Gastrocnemius medialis (tissue), 4 donors: ENCODE data around the gene PPP2R2B. TPM values are rescaled to one million over a fixed set of nuclear protein-coding genes. Genes with fewer than 3 reads are reported as not detected.

Source experiments
- ATAC-seq, 2 donors: fragments of 150-250 bp; one replicate each; pipeline ENCODE4 v1.9.1; 2016
- DNase-seq, 2 donors: peaks; one replicate each; pipeline ENCODE4 v3.0.0-alpha.2; 2019
- H3K27ac ChIP-seq, 4 donors: fragments of 200-600 bp; sonication (generic); 1 replicate in 1 of 4; 2 replicates in 3 of 4; pipeline ENCODE4 v1.5.1; 2016 to 2018; ENCODE audit warnings: mild to moderate bottlenecking in 2 of 4, moderate library complexity in 1 of 4
- H3K27me3 ChIP-seq, 3 donors: fragments of 200-600 bp; sonication (generic) in 2 of 3; 1 replicate in 1 of 3; 2 replicates in 2 of 3; pipeline versions ENCODE4 v1.5.1 to v1.6.0; 2016 to 2019; ENCODE audit warnings: mild to moderate bottlenecking in 1 of 3, moderate library complexity in 1 of 3
- H3K36me3 ChIP-seq, 2 donors: fragments of 200-600 bp; sonication (generic) in 1 of 2; one replicate each; pipeline ENCODE4 v1.5.1; 2017 to 2018
- H3K4me1 ChIP-seq, 2 donors: fragments of 200-600 bp; sonication (generic) in 1 of 2; one replicate each; pipeline ENCODE4 v1.5.1; 2016 to 2017; ENCODE audit warnings: mild to moderate bottlenecking in 2 of 2
- H3K4me3 ChIP-seq, 4 donors: fragments of 200-600 bp; sonication (generic) in 3 of 4; 1 replicate in 1 of 4; 2 replicates in 3 of 4; pipeline ENCODE4 v1.5.1; 2016 to 2019; ENCODE audit warnings: mild to moderate bottlenecking in 2 of 4
- H3K9me3 ChIP-seq, 3 donors: fragments of 200-600 bp; sonication (generic) in 2 of 3; 1 replicate in 1 of 3; 2 replicates in 2 of 3; pipeline ENCODE4 v1.5.1; 2016 to 2019
- CTCF ChIP-seq, 5 experiments: fragments of 450-650 bp in 3 of 5; fragments of 200-600 bp in 2 of 5; sonication (generic) in 2 of 5; IDR thresholded peaks in 4 of 5; conservative IDR thresholded peaks in 1 of 5; 1 replicate in 4 of 5; 2 replicates in 1 of 5; pipeline ENCODE4 v1.5.1; 2016 to 2019; ENCODE audit warnings: antibody characterized with exemption in 5 of 5, mild to moderate bottlenecking in 3 of 5, moderate library complexity in 3 of 5
- POLR2A ChIP-seq, 2 donors: fragments of 450-650 bp; IDR thresholded peaks; one replicate each; pipeline ENCODE4 v1.6.1; 2017; ENCODE audit warnings: antibody characterized with exemption in 2 of 2, mild to moderate bottlenecking in 2 of 2, moderate library complexity in 2 of 2
- in situ Hi-C, 4 donors: fragments of 200-750 bp; cut with MboI; loops; one replicate each; pipeline versions ENCODE4 v1.15.0 to v1.8.0; 2017; ENCODE audit warnings: low sequenced_read_pairs in 4 of 4
- intact Hi-C: fragments of 100-400 bp; cut with DNase I; formaldehyde crosslinking; loops from one replicate; pipeline ENCODE4 v1.15.1; 2023; ENCODE audit warnings: low total_unique reads
- total RNA-seq, 4 donors: library from RNA; depleted of rRNA; stranded (reverse); fragments of >200 nt; gene quantifications; one replicate each; pipeline versions ENCODE4 v1.1.0 to v1.2.3, GENCODE V29; 2016

Gene PPP2R2B
- total RNA-seq, 4 donors from 2014 or later = 0.04 to 0.76 (median 0.19) TPM; not detected in 1

DNA sequence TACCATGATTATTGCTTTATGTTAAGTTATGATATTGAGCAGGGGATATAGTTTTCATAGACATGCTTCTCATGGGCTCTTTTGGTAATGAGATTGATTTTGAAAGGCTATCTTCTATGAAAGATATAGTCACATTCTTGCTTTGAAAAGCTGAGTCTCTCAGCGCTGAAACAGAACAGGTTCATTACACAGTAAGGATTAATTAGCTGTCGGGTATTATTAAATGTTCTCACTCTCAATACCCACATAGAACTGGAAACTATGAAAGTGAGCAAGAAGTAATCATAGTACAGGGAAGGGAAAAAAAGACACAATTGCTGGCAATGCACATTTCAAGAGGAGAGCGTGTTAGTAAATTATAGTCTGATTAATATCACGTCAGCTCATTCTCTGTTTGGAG lies 190.9 kb downstream of the PPP2R2B start:
- in situ Hi-C loops (no loop called here), intact Hi-C loops (no loop called here)
- no peak for TF ChIP-seq CTCF (IDR thresholded peaks at IDR 0.05 in 4 of 5, conservative IDR thresholded peaks at IDR 0.05 in 1 of 5)
- no peak for TF ChIP-seq POLR2A (IDR thresholded peaks at IDR 0.05)
- H3K27me3 ChIP-seq = no peaks in the 10 kb centered on the region
- no peaks in the 10 kb centered on the region for H3K4me1 ChIP-seq
- no peak overlapping the region for H3K4me3 ChIP-seq
- H3K27ac ChIP-seq = no peak overlapping the region
- no peaks in the 10 kb centered on the region for H3K9me3 ChIP-seq
- ATAC-seq = no peak
- no peaks in the 10 kb centered on the region for H3K36me3 ChIP-seq
- no peak for DNase-seq

DNA sequence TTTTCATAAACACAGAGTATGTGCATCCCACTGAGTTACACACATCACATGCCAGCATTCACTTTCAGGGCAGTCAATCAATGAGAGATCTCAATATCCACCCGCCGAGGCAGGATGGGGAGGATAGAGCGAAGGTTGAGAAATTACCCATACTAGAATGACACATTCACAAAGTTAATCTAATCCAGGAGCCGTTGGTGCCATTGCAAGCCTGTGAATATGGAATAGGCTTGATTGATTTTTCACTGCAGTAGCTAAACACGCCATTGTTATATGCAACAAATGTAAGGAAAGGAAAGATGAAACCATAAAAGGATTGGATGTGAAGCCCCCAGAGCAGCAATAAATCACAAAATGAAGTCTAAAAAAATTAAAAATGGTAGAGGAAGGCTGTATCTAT lies 194.7 kb downstream of the PPP2R2B start:
- intact Hi-C loops (no loop called here), in situ Hi-C loops (no loop called here)
- Histone ChIP-seq H3K27me3 (no peaks in the 10 kb centered on the region), H3K4me3 (no peak overlapping the region), H3K9me3 (no peaks in the 10 kb centered on the region), H3K4me1 (no peaks in the 10 kb centered on the region), H3K27ac (no peak overlapping the region), H3K36me3 (no peaks in the 10 kb centered on the region)
- no peak for ATAC-seq
- DNase-seq = no peak
- TF ChIP-seq POLR2A (IDR thresholded peaks at IDR 0.05) = no peak
- TF ChIP-seq CTCF (IDR thresholded peaks at IDR 0.05 in 4 of 5, conservative IDR thresholded peaks at IDR 0.05 in 1 of 5) = no peak

DNA sequence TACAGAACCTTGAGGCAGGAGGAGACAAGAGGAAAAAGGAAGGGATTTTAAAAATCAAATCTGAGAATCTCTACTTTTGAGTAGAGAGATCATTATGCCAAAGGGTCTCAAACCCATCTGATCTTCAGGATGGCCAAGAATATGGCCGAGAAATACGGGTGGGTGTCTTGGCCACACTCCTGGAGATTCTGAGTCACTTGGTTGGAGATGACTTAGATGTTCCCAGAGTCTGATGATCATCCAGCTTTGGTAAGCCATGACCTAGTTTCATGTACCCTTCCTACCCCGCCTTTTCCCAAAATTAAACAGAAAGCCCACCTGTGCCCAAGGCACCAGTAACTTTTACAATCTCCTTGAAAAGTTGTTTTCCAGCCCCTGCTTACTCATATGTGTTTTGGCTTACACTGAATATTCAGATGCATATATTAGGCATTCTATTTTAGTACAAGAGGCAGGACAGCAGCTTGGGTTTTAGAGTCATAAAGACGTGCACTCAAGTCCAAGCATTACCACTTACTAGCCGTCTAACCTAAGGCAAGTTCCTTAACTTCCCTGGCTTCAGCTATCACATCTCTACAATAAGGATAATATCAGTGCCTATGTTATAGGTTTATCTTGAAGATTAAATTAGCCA lies 195.5 kb downstream of the PPP2R2B start:
- H3K27ac ChIP-seq = no peak overlapping the region
- TF ChIP-seq POLR2A (IDR thresholded peaks at IDR 0.05) = no peak
- TF ChIP-seq CTCF (IDR thresholded peaks at IDR 0.05 in 4 of 5, conservative IDR thresholded peaks at IDR 0.05 in 1 of 5) = no peak
- no peaks in the 10 kb centered on the region for H3K36me3 ChIP-seq
- in situ Hi-C loops = no loop called here
- intact Hi-C loops = no loop called here
- H3K27me3 ChIP-seq = no peaks in the 10 kb centered on the region
- ATAC-seq (no peak), DNase-seq (no peak)
- no peaks in the 10 kb centered on the region for H3K4me1 ChIP-seq
- no peaks in the 10 kb centered on the region for H3K9me3 ChIP-seq
- H3K4me3 ChIP-seq = no peak overlapping the region

GRCh38 chr5:146681585-146682105 lies 196.9 kb downstream of the PPP2R2B start:
- no peak for ATAC-seq
- intact Hi-C loops = no loop called here
- no peak overlapping the region for H3K27ac ChIP-seq
- no peaks in the 10 kb centered on the region for H3K36me3 ChIP-seq
- no peaks in the 10 kb centered on the region for H3K4me1 ChIP-seq
- TF ChIP-seq POLR2A (IDR thresholded peaks at IDR 0.05) (no peak), CTCF (IDR thresholded peaks at IDR 0.05 in 4 of 5, conservative IDR thresholded peaks at IDR 0.05 in 1 of 5) (no peak)
- no peak overlapping the region for H3K4me3 ChIP-seq
- H3K9me3 ChIP-seq = no peaks in the 10 kb centered on the region
- in situ Hi-C loops = no loop called here
- no peak for DNase-seq
- H3K27me3 ChIP-seq = no peaks in the 10 kb centered on the region
